IPS DF 6.9 (cell line): ENCODE data around the gene SPOCK2.
A peak's percentile ranks its signal among the peaks of the same experiment; 100 is the strongest.
"Not testable (repeated sequence)": the region's sequence is repeated elsewhere in the genome, so short reads cannot be mapped to it uniquely, and the experiment has no call there.

Experiments used
- DNase-seq: peaks from one replicate; pipeline ENCODE4 v3.0.0-alpha.2; 2013; ENCODE audit warnings: low read depth, low spot score
- H3K27ac ChIP-seq: one replicate; pipeline ENCODE4 v1.5.1; 2013; ENCODE audit warnings: low read length, control low read depth
- H3K27me3 ChIP-seq: 2 replicates; pipeline ENCODE4 v1.6.1; 2013; ENCODE audit warnings: mild to moderate bottlenecking, low read length; ENCODE audit not compliant: control insufficient read depth, insufficient read depth
- H3K36me3 ChIP-seq: 2 replicates; pipeline ENCODE4 v1.6.1; 2013; ENCODE audit warnings: low read length; ENCODE audit not compliant: control insufficient read depth, insufficient read depth
- H3K4me1 ChIP-seq: 2 replicates; pipeline ENCODE4 v1.6.1; 2013; ENCODE audit warnings: low read length; ENCODE audit not compliant: control insufficient read depth, insufficient read depth
- H3K4me3 ChIP-seq: 2 replicates; pipeline ENCODE4 v1.5.1; 2013; ENCODE audit warnings: mild to moderate bottlenecking, low read length
- H3K9me3 ChIP-seq: 2 replicates; pipeline ENCODE4 v1.6.1; 2013; ENCODE audit warnings: low read length, inconsistent platforms; ENCODE audit not compliant: control insufficient read depth, insufficient read depth
- WGBS: extraction: QIAGEN DNeasy Blood & Tissue Kit; methylation state at CpG from one replicate; pipeline ENCODE4 v1.1.7; 2013; ENCODE audit warnings: mixed read lengths, missing lambda C conversion rate; ENCODE audit not compliant: insufficient read length, insufficient coverage; 5-methylcytosine and 5-hydroxymethylcytosine counted together

The SPOCK2 gene, protein sequence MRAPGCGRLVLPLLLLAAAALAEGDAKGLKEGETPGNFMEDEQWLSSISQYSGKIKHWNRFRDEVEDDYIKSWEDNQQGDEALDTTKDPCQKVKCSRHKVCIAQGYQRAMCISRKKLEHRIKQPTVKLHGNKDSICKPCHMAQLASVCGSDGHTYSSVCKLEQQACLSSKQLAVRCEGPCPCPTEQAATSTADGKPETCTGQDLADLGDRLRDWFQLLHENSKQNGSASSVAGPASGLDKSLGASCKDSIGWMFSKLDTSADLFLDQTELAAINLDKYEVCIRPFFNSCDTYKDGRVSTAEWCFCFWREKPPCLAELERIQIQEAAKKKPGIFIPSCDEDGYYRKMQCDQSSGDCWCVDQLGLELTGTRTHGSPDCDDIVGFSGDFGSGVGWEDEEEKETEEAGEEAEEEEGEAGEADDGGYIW

GRCh38 chr10:72087969-72088888 lies at the start of gene SPOCK2:
Gene SPOCK2 (minus strand): TSS chr10:72088551. CDS start chr10:72088328, 223 bp downstream.
- Histone ChIP-seq H3K27me3 (peaks cover 24% of the 10 kb centered on the region), H3K9me3 (no peaks in the 10 kb centered on the region), H3K36me3 (no peaks in the 10 kb centered on the region; the same call in 1 of the 2 replicates), H3K27ac (no peak within 1 kb of the TSS), H3K4me1 (peaks cover 10% of the 10 kb centered on the region), H3K4me3 (peak within 1 kb of the TSS; percentile 45)
- no peak for DNase-seq
- no CpG with 5 or more reads among the region's 65 CpGs for WGBS

GRCh38 chr10:72137583-72137982 lies 49.2 kb upstream of the SPOCK2 start:
- Histone ChIP-seq H3K27me3 (no peaks in the 10 kb centered on the region), H3K9me3 (no peaks in the 10 kb centered on the region), H3K36me3 (no peaks in the 10 kb centered on the region; the same call in 1 of the 2 replicates), H3K4me1 (no peaks in the 10 kb centered on the region; the same call in 1 of the 2 replicates), H3K27ac (no peak overlapping the region), H3K4me3 (no peak overlapping the region)
- DNase-seq, result no peak
- no CpG with 5 or more reads among the region's 7 CpGs for WGBS

GRCh38 chr10:72136225-72136624 lies 47.9 kb upstream of the SPOCK2 start:
- not testable (repeated sequence) for DNase-seq, H3K9me3 ChIP-seq, H3K27me3 ChIP-seq, H3K4me1 ChIP-seq, H3K27ac ChIP-seq, H3K4me3 ChIP-seq, H3K36me3 ChIP-seq
- no CpG with 5 or more reads among the region's 10 CpGs for WGBS

- H3K36me3 ChIP-seq, result no peaks in the 10 kb centered on the region; the same call in 1 of the 2 replicates
- no peak for DNase-seq
- no peaks in the 10 kb centered on the region for H3K27me3 ChIP-seq
- no peak overlapping the region for H3K4me3 ChIP-seq
- no peaks in the 10 kb centered on the region for H3K4me1 ChIP-seq
- H3K27ac ChIP-seq, result no peak overlapping the region
- no CpG with 5 or more reads among the region's 10 CpGs for WGBS
- no peaks in the 10 kb centered on the region for H3K9me3 ChIP-seq
Measured at GRCh38 chr10:72134785-72135767, 46.7 kb upstream of the SPOCK2 start.

GRCh38 chr10:72133517-72133916 lies 45.2 kb upstream of the SPOCK2 start:
- Histone ChIP-seq H3K27ac (no peak overlapping the region), H3K36me3 (no peaks in the 10 kb centered on the region), H3K4me3 (no peak overlapping the region), H3K9me3 (no peaks in the 10 kb centered on the region), H3K27me3 (no peaks in the 10 kb centered on the region), H3K4me1 (no peaks in the 10 kb centered on the region)
- DNase-seq, result no peak

GRCh38 chr10:72132854-72133253 lies 44.5 kb upstream of the SPOCK2 start:
- no peak for DNase-seq
- no peaks in the 10 kb centered on the region for H3K36me3 ChIP-seq
- H3K27me3 ChIP-seq, result no peaks in the 10 kb centered on the region
- no peak overlapping the region for H3K27ac ChIP-seq
- H3K9me3 ChIP-seq, result no peaks in the 10 kb centered on the region
- no CpG with 5 or more reads among the region's 4 CpGs for WGBS
- no peaks in the 10 kb centered on the region for H3K4me1 ChIP-seq
- H3K4me3 ChIP-seq, result no peak overlapping the region

GRCh38 chr10:72127571-72127970 lies 39.2 kb upstream of the SPOCK2 start:
- Histone ChIP-seq H3K4me1 (no peaks in the 10 kb centered on the region), H3K36me3 (no peaks in the 10 kb centered on the region), H3K27ac (no peak overlapping the region), H3K9me3 (no peaks in the 10 kb centered on the region), H3K4me3 (no peak overlapping the region), H3K27me3 (no peaks in the 10 kb centered on the region)
- DNase-seq, result no peak
- no CpG with 5 or more reads among the region's 2 CpGs for WGBS

GRCh38 chr10:72126872-72127232 lies 38.5 kb upstream of the SPOCK2 start:
- no peaks in the 10 kb centered on the region for H3K27me3 ChIP-seq
- no peaks in the 10 kb centered on the region for H3K36me3 ChIP-seq
- H3K4me1 ChIP-seq, result no peaks in the 10 kb centered on the region
- no CpG with 5 or more reads among the region's 3 CpGs for WGBS
- H3K9me3 ChIP-seq, result no peaks in the 10 kb centered on the region
- DNase-seq, result no peak
- H3K4me3 ChIP-seq, result no peak overlapping the region
- H3K27ac ChIP-seq, result no peak overlapping the region

DNA sequence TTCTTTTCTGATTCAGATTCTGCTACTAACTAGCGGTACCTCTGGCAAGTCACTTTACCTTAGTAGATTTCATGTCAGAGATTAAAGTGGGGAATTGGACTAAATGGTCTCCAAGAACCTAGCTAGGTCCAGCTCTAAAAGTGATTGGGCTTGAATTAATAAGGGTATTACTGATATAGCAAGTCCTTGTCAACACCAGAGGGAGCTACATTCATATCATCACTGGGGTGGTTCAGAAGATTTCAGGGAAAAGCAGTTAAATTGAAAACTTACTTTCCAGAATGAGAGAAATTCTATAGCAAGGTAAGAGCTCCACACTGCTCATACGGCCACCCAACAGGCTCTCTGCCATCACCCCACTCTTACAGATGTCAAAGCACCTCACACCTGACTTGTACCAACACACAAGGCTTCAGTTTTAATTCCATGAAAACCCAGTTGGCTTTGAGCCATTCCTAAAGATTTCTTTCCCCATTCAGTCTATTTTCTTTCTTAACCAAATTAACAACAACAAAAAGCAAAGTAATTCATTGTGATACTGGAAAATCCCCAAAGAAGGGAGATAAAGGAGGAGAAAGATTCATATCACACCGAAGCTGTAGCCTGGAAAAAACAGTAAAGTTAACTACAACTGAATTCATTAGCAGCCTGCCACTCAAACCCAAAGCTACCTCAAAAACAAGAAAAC lies 38.0 kb upstream of the SPOCK2 start:
- no peak overlapping the region for H3K27ac ChIP-seq
- no peak overlapping the region for H3K4me3 ChIP-seq
- H3K9me3 ChIP-seq, result no peaks in the 10 kb centered on the region
- no peaks in the 10 kb centered on the region for H3K27me3 ChIP-seq
- WGBS, result no CpG with 5 or more reads among the region's 3 CpGs
- H3K4me1 ChIP-seq, result no peaks in the 10 kb centered on the region
- DNase-seq, result peak; percentile 16
- no peaks in the 10 kb centered on the region for H3K36me3 ChIP-seq
